HG02623 (cell line): ENCODE data around the gene CACNA1B.

ENCODE experiments used
- ATAC-seq: cut with Tn5 transposase; IDR thresholded peaks from one replicate; pipeline ENCODE4 v1.9.1; 2021; ENCODE audit warnings: moderate library complexity; ENCODE audit not compliant: unreplicated experiment

CACNA1B gene

DNA sequence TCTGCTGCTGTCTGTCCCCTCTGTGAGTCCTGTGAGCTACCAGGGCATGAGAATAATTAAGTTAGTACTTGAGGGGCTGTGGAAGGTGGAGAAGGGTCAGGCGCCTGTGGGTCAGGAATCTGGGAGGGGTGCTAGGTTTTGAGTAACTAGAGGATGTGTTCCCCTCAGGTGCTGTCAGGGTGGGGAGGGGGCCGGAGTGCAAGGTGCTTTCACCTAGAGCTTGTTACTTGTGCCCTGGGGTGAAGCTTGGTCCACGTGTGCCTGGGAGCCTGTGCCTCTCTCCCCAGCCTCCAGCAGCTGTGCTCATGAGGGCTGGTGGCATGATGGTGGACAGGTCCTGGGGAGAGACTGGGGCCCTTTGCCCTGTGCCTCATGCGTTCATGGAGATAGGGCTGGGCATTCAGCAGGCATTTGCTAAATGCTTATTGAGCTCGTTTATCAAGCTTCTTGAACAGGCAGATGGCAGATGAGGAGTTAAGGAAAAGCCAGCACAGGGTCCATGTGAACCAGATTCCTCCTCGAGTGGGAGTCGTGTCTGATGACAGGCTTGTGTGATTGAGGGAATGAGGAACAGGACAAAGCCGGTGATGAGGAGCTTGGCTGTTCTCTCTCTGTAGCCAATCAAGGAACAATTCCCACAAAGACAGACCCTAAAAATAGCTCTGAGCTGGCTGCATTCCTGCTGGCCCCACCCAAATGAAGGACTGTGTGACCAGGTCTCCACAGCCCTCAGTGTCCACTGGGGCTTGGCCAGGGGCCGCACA lies 40.9 kb downstream of the CACNA1B start:
- no peak for ATAC-seq

GRCh38 chr9:137919095-137919465 lies 41.5 kb downstream of the CACNA1B start:
- no peak for ATAC-seq

GRCh38 chr9:137919649-137920141 lies 42.1 kb downstream of the CACNA1B start:
- ATAC-seq = no peak

DNA sequence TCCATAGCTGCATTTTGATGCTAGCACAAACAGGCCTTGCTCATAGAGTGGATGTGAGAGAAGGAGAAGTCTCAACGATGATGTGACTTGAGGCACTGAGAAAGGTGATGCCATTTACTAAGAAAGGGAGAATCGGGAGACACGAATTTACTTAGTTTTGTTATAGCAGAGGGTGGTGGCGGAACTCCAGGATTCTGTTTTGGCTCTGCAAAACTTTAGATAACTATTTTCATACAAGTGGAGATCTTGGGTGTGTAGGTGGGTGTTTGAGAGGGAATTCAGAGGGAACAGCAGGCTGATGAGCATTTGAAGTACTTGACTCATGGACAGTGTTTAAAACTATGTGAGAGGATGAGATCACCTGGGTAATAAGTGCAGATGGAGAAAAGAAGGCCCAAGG lies 43.2 kb downstream of the CACNA1B start:
- ATAC-seq = no peak

GRCh38 chr9:137924169-137924568 lies 46.6 kb downstream of the CACNA1B start:
- ATAC-seq = no peak

DNA sequence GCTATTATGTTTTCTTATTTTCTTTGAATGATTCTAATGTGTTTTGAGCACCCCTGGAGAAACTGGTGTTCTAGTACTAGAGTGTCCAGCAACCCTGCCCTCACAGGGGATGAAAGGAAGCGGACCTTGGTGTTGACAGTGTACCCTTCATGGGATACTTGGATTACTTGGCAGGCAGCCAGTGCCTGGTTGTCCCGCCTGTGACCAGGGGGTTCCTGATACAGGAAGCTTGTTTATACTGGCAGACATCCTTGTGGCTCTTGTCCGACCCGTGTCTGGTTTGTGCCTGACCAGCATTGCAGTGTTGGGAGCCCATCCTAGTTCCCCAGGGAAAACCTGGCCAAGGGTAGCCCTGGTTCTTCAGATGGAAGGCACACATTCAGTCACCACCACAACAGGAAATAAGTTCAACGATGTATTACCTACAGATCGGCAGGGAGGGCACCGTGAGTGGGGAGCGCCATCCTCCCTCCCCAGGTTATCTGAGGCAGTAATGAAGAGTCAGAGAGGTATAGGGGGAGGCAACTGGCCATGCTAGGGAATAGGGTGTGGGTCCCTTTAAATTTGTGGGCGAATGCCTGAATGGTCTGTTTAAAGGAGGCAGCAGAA lies 47.3 kb downstream of the CACNA1B start:
- no peak for ATAC-seq

DNA sequence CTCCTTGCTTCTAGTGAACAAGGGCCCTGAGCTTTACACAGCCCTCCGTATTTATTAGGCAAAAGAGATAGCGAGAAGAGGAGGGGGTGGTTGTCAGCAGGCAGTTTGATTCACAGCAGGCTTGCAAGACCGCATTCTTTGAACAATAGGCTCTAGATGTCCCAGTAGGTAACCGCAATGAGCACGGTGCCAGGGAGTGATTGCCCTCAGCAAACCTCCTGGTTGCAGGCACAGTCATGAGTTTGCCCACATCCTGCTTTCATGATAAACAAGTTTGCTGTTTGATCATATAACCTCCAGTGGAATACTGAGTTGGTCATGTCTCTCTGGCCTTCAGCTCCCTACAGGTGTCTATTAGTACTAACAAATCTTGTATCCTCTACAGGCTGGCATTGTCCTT lies 66.1 kb downstream of the CACNA1B start:
- no peak for ATAC-seq

DNA sequence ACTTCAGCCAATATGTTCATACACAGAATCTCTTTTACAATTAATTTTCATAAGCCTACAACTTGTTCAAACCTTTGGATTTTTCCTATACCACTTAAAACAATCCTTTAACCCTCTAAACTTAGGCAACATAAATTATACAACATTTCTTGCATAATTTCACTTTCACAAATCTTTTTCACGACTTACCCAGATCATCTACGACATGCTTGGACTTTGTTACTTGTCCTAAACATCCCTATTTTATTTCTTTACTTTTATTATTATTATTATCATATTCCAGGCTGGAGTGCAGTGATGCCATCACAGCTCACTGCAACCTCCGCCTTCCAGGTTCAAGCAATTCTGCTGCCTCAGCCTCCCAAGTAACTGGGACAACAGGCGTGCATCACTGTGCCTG lies 68.0 kb downstream of the CACNA1B start:
- no peak for ATAC-seq

- no peak for ATAC-seq
Observed at GRCh38 chr9:137946993-137947392, 69.4 kb downstream of the CACNA1B start.

GRCh38 chr9:137948642-137949041 lies 71.1 kb downstream of the CACNA1B start:
- ATAC-seq = no peak

GRCh38 chr9:137949260-137949659 lies 71.7 kb downstream of the CACNA1B start:
- ATAC-seq = no peak

DNA sequence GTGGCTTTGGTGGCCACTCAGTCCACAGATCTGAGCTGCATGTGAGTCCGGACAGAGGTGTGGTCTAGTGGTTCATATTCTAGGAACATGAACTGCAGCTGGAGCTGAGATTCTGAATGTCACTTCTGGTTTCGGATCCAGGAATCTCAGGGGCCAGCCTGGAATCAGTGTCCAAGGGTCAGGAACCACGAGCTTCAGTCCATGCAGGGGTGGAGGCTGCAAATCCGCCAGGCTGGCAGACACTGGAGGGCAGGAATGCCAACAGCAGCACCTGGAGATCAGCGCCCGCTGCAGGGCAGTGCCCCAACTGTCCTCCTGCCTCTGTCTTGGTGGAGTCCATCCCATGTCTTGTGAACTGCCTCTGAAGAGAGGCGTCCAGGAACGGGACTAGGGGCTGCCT lies 73.5 kb downstream of the CACNA1B start:
- ATAC-seq = no peak

DNA sequence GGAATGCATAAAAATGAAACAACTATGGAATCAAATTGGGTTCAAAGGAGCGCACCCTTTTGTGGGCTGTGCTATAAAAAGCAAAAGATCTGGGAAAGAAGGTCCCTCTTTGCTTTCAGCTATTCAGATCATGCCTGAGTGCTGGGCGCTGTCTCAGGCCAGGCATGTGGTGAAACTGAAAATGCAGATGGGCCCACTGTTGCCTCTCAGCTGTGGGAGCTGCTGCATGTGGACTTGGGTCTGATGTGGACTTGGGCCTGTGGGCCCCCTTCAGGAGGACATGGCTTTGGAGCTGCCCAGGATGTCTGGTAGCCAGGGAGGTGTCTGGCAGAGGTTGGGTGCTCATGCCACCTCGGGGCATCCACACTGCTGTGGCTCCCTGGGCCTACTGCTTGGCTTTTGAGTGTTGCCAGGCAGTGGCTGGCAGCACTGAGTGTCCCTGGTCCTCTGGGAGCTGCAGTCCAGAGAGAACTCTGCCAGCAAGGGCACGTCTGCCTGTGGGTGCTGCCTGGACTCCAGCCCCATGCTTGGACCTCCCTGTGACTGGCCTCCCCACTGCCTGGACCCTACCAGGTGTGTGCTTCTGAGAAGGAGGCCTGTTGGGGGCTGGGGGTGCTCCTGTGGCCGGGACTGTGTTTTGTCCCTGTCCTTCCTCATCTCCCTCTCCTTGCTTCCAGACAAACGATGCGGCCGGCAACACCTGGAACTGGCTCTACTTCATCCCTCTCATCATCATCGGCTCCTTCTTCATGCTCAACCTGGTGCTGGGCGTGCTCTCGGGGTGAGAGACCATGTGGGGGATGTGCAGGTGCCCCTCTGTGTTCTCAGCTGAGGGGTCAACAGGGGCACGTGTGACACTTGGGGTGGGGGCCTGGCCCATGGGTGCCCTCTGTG lies 74.3 kb downstream of the CACNA1B start:
- ATAC-seq = no peak

GRCh38 chr9:137952976-137953666 lies 75.5 kb downstream of the CACNA1B start:
- ATAC-seq = no peak

DNA sequence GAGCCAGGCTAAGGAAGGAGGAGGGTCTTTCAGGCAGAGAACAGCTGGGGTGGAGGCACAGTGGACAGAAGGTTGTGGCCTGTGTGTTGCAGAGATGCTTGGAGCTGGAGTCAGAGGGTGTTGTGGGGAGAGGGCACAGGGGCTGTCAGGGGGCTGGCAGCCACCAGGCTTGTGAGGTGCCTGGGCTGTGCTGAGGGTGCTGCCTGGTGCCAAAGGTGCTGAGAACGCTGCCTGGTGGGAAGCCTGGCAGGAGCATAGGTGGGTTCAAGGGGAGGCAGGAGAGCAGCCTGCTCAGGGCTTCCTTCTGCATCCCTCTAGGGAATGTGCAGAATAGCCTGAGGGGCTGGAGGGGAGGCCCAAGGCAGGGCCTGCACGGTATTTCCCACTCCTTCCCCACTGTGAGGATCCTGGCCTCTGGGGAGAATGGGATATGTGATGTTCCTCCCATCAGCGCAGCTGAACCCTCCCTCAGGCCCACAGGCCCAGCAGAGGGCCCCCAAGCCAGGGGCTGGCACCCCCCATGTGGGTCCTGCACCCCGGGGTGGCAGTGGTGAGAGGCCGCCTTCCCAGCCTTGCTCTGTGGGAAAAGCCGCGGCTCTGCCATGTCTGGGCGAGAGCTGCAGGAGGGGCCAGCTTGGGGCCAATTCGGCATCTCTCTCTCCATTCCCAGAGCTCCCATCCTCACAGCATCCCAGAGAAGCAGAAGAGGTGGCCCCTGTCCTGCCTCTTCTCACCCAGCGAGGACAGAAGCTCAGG lies 76.3 kb downstream of the CACNA1B start:
- ATAC-seq = no peak

DNA sequence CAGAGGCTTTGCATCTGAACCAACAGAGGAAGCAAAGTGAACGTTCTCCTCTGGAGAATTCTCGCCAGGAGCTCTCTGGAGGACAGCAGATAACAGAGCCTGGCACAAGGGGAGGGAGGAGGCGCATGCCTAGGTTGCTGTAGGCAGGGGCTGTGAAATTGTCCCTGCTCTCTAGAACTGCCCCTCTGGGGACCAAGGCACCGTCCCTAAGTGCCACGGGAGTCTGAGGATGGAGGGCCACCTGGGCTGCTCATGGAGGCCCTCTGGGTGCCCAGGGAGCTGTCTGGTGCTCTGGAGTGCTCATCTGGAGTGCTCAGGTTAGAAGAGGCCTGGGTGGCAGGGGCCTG lies 77.6 kb downstream of the CACNA1B start:
- ATAC-seq = no peak

DNA sequence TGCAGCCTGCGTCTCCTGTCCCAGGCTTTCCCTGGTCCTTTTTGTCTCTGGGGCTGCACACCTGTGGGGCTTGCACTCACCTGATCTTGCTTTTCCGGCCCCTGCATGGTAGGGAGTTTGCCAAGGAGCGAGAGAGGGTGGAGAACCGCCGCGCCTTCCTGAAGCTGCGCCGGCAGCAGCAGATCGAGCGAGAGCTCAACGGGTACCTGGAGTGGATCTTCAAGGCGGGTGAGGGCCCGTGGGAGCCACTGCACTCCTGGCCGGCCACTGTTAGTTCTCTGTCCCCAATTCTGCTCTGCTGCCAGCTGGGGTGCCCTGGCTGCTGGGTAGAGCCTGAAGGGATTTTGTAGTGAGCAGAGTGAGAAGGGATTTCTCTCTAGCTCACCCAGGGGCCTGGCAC lies 78.0 kb downstream of the CACNA1B start:
- ATAC-seq = no peak

DNA sequence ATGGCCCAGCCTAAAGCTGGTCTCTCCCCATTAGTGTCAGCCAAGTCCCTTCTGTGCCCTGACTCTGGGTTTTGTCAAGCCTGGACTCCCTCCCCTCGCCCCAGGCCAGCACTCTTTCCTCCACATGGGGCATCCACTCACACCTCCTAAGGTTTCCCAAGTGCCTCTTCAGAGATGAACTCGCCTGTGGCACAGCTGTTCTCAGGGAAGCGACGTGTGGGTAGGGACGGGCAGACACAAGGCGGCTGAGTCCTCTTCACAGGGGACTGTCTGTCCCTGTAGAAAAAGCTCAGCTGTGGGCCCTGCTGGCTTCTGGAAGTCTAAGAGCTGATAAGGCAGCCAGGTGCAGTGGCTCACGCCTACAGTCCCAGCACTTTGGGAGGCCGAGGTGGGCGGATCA lies 78.5 kb downstream of the CACNA1B start:
- ATAC-seq = no peak

GRCh38 chr9:137956688-137957385 lies 79.3 kb downstream of the CACNA1B start:
- ATAC-seq = no peak
